NCI-H446 treated with DMSO at 0.1 percent for 48 hours (cell line): ENCODE data around the gene TNFRSF9.
"Not testable (repeated sequence)": the region's sequence is repeated elsewhere in the genome, so short reads cannot be mapped to it uniquely, and the experiment has no call there.

Experiments
- DNase-seq: peaks from one replicate; lab custom pipeline; 2025; lab: John Stamatoyannopoulos, UW

The TNFRSF9 gene

GRCh38 chr1:7960867-7961215 is 20.2 kb upstream of the TNFRSF9 start:
- DNase-seq, result no peak

GRCh38 chr1:7960165-7960564 is 19.5 kb upstream of the TNFRSF9 start:
- DNase-seq, result no peak

GRCh38 chr1:7956218-7957032 is 15.8 kb upstream of the TNFRSF9 start:
- DNase-seq, result no peak

GRCh38 chr1:7954683-7955082 is 14.0 kb upstream of the TNFRSF9 start:
- no peak for DNase-seq

GRCh38 chr1:7953850-7954609 is 13.4 kb upstream of the TNFRSF9 start:
- peak; percentile 85 for DNase-seq

- not testable (repeated sequence) for DNase-seq
These were observed 12.2 kb upstream of the TNFRSF9 start for GRCh38 chr1:7952791-7953190.

GRCh38 chr1:7948960-7949359 is 8.3 kb upstream of the TNFRSF9 start:
- DNase-seq, result no peak

GRCh38 chr1:7943251-7943650 is 2.6 kb upstream of the TNFRSF9 start:
- no peak for DNase-seq

GRCh38 chr1:7942214-7942921 is 1.7 kb upstream of the TNFRSF9 start:
- DNase-seq, result no peak

- no peak for DNase-seq
These were observed 776 bp upstream of the TNFRSF9 start for GRCh38 chr1:7941437-7941793.

- DNase-seq, result no peak
These were observed 605 bp downstream of the TNFRSF9 start for GRCh38 chr1:7940034-7940433.

GRCh38 chr1:7938070-7938469 is 2.6 kb downstream of the TNFRSF9 start:
- no peak for DNase-seq

- DNase-seq, result no peak
These were observed 8.0 kb downstream of the TNFRSF9 start for GRCh38 chr1:7932524-7933138.

- DNase-seq, result no peak
These were observed 9.2 kb downstream of the TNFRSF9 start for GRCh38 chr1:7931446-7931812.

- DNase-seq, result no peak
These were observed 9.8 kb downstream of the TNFRSF9 start for GRCh38 chr1:7930645-7931445.

GRCh38 chr1:7929637-7930036 is 11.0 kb downstream of the TNFRSF9 start:
- no peak for DNase-seq

- no peak for DNase-seq
These were observed 12.4 kb downstream of the TNFRSF9 start for GRCh38 chr1:7928247-7928646.

- not testable (repeated sequence) for DNase-seq
These were observed 13.6 kb downstream of the TNFRSF9 start for GRCh38 chr1:7927061-7927460.

- DNase-seq, result no peak
These were observed 18.3 kb downstream of the TNFRSF9 start for GRCh38 chr1:7922301-7922700.

GRCh38 chr1:7921796-7922195 is 18.8 kb downstream of the TNFRSF9 start:
- DNase-seq, result no peak

GRCh38 chr1:7919880-7920279 is 20.8 kb downstream of the TNFRSF9 start:
- DNase-seq, result no peak

GRCh38 chr1:7917971-7918370 is 22.7 kb downstream of the TNFRSF9 start:
- not testable (repeated sequence) for DNase-seq
